Pons (tissue), 1 donor: Measurements from ENCODE around the gene DYNLT2B.
"Not testable (repeated sequence)": the region's sequence is repeated elsewhere in the genome, so short reads cannot be mapped to it uniquely, and the experiment has no call there.

Experiments
- DNase-seq: peaks from one replicate; pipeline ENCODE4 v3.0.0-alpha.2; 2016; ENCODE audit warnings: low spot score

DYNLT2B gene

DNA sequence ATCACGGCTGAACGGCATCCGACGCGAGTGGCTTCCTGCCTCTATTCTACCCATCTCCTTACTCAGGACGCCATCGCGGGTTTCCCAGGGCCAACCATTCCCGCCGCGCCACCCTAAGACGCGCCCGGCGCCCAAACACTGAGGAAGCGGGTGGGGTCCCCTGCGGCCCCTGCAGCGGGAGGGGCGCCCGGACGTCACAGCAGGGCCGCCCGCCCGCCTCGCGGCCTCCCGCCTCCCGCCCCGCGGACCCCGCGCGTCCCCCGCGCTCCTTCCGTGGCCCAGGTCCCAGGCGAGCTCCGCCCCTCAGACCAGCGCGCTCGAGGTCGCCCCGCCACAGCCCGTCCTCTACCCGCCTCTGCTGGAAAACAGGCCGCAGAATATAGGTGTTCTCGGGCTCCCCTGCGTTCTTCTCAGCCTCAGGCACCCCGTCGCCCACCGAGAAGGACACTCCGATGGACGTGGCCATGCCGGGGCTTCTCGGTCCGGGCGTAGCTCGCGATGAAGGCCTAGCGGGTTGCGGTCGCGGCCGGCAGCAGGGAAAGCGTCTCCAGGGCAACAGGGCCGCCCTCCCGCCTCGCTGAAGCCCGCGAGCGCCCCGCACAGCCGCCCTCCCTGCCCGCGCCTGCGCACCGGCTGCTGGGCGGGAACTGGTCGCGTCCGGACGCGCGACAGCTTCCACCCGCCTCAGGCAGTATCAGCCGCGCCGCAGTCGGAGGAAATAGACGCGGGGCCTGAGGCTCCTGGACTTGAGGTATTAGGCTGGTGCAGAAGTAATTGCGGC lies at the start of gene DYNLT2B:
DYNLT2B (minus strand) TSS at position 554 of the 781 bp plus-strand sequence; CDS start at position 466, 88 bp downstream.
- peak; percentile 82 for DNase-seq

DNA sequence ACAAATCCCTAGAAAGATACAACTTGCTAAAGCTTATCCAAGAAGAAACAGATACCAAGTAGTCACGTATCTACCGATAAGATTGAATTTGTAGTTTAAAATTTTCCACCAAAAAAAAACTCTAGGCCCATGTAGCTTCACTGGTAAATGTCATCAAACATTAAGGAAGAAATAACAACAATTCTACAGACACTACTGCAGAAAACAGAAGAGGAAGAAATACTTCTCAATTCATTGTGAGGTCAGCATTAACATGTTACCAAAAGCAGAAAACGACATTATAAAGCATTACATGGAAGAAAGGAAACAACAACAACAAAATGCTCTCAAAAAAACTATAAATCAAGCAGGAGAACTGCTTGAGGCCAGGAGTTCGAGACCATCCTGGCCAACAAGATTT lies 47.7 kb upstream of the DYNLT2B start:
- DNase-seq, result peak; percentile 4

DNA sequence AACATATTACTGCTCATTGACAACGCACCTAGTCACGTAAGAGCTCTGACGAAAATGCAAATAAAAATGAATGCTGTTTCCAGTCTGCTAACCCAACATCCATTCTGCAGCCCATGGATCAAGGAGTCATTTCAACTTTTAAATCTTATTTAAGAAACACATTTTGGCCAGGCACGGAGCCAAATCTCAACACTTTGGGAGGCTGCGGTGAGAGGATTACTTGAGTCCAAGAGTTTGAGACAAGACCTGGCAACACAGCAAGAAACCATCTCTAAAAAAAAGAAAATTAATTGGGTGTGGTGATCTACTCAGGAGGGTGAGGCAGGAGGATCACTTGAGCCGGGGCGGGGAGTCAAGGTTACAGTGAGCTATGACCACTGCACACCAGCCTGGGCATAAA lies 42.5 kb upstream of the DYNLT2B start:
- no peak for DNase-seq

DNA sequence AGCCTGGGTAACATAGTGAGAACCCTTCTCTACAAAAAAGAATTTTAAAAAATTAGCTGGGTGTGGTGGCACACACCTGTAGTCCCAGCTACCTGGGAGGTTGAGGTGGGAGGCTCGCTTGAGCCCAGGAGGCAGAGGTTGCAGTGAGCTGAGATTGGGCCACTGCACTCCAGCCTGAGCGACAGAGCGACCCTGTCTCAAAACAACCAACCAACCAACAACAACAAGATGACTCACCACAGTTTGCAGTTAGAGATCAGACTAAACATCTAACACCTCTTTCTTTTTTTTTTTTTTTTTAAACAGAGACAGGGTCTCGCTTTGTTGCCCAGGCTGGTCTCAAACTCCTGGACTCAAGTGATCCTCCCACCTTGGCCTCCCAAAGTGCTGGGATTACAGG lies 40.5 kb upstream of the DYNLT2B start:
- DNase-seq, result not testable (repeated sequence)

DNA sequence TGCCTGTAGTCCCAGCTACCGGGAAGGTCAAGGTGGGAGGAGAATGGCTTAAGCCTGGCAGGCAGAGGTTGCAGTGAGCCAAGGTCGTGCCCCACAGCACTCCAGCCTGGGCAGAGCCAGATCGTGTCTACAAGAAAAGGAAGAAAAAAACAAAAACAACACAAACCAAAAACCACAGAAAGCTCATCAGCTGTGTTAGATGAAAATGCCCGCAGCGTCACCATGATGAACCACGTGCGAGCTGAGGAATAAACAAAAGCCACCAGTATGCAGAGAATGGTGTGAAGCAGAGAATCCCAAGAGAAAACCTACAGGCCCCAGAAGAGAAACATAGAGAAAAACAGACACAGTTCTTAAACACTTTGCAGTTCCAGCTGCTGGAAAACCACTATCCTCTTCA lies 39.9 kb upstream of the DYNLT2B start:
- no peak for DNase-seq

DNA sequence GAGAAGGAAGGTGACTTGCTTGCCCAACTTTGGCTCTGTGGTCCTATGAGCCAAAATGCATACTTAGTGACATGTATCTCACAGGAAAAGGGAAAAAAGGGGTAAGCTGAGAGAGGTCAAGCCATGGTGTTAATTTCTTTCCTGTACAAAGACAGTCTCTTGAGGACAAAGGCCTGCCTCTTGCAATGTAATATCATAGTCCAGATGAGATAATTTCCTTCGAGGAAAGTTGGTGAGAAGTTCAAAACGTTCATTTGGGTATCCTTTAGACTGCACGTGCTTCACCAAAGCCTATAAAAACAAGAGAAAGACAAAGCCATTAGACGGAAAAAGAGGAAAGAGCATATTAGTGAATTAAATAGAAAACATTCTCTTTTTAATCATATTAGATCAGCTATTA lies 38.5 kb upstream of the DYNLT2B start:
- DNase-seq, result no peak

DNA sequence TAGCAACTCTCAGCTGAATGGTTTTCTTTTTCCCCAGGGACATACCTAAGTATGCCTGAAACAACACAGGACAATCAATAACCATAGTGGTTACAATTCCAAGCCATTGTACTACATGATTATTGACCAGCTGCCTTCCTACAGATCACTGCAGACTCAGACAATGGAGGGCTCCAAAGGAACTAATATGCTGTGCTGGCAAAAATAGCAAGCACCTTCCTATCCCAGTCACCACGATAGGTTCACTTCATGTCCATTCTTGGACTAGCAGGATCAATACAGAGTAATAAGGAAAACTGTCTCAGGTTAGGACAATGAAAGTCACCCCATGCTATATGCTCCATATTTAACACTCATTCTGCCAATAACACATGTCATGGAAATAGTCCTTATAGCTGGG lies 37.6 kb upstream of the DYNLT2B start:
- no peak for DNase-seq

DNA sequence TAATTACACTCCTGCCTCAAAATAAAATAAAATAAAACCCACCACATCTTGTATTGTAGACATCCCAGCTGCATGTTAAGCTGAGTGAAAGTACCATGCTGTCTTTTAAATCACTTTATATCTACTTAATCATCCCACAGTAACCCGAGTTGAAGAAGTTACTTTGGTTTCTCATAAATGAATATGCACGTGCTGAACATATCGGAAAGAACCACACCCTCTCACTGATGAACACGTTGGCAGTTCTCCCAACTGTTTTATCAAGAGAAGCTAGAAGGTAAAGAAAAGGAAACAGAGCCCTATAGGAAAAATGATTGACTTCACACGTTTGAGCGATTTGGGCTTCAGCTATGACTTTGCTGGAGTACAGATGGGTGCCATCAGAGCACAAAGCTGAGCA lies 36.1 kb upstream of the DYNLT2B start:
- no peak for DNase-seq

DNA sequence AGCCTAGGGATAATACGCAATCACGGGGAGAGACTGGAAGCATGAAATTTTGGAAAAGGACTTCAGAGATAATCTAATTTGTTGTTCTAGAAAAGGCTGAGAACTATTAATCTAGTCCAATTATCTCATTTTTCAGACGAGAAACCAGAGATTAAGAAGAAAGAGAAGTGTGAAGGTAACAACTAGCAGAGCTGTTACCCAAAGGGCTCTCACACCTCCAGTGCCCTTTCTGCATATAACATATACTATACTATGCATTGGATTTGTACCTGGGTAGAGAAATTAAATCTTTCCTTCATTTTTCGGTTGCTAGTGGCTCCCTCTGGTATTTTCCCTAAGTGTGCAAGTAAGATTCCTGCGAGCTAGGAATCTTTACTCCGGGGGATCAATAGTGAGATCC lies 33.5 kb upstream of the DYNLT2B start:
- DNase-seq, result no peak

DNA sequence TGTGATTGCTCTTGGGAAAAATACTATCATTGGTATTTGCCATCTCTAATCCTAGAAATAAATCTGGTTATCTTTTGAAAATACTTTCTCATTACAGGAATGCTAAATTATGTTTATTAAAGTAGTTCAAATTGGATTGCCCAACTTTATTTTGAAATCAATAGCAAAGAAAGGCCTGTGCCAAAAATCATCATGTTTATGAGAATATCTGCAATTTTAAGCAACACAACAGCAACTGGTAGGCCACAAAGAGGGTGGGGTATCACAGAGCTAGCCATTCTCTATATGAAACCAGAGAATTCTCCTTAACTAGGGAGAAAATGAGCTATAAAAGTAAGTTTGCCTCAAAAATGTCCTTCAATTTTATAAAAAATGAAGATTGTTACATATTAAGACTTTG lies 32.0 kb upstream of the DYNLT2B start:
- DNase-seq, result no peak

DNA sequence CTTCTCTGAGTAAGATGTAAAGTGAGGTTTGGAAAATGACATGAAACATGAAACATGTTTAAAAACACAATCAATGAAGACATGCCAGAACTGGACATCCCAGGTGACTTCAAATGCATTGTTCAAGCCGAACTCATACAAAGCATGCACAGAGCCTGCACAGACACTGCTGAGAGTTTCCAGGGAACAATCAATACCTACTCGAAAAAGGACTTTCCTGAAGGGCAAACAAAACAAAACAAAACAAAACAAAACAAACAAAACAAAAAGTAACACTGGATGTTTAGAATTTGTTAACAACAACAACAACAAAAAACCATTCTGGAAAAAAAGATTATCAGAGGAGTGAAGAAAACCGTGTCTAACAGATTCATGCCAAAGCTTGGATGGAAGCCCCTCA lies 30.7 kb upstream of the DYNLT2B start:
- DNase-seq, result no peak

DNA sequence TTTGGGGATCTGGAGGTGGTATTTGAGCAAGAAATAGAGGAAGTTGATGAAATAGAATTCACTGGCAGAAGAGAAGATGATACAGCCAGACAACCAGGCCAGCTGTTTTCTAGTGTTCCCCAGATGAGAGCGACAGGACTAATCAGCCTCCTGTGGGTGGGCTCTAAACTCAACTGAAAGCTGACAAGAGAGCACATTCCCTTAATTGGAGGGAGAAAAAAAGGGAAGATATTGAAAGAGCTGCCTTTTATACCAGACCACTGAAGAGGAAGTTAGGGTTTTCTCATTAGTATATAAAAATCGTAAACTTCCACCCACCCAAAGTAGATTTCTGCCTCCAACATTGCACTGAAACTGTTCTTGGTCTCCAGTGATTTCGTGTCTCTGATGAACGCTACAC lies 26.6 kb upstream of the DYNLT2B start:
- peak; percentile 48 for DNase-seq

DNA sequence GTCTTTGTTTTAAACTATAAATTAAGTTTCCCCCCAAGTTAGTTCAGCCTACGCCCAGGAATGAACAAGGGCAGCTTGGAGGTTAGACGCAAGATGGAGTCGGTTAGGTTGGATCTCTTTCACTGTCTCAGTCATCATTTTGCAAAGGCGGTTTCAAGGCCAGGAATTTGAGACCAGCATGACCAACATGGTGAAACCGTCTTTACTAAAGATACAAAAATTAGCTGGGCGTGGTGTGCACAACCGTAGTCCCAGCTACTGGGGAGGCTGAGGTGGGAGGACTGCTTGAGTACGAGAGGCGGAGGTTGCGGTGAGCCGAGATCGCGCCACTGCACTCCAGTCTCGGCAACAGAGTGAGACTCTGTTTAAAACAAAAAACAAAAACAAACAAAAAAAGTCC lies 25.9 kb upstream of the DYNLT2B start:
- DNase-seq, result not testable (repeated sequence)

DNA sequence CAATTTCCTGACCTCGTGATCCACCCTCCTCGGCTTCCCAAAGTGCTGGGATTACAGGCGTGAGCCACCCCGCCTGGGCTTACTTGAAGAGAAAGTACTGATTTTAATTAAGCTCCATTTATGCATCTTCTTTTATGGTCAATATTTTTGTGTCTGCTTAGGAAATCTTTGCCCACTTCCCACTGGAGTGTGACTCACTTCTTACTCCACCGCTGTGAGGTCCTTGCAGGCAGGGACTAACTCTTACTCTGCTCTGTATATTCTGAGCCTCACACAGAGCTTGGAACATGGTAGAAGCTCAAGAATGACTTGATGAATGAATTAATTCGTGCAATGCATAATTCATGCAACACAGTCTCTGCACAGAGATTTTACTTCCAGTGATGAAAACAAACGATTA lies 23.1 kb upstream of the DYNLT2B start:
- DNase-seq, result no peak

DNA sequence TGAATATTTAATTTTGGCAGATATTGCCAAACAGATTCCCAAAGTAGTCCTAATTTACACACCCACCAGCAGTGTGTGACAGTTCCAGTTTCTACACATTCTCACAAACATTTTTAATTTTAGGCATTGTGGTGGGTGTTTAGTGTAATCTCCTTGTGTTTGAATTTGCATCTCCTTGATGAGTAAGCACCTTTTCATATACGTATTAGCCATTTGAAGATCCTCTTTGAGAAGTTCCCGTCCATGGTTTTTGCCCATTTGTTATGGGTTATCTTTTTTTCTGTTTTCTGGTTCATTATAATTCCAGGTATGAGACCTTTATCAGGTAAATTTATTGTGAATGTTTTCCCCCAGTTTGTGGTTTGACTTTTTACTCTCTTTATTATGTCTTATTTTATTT lies 22.4 kb upstream of the DYNLT2B start:
- DNase-seq, result no peak

DNA sequence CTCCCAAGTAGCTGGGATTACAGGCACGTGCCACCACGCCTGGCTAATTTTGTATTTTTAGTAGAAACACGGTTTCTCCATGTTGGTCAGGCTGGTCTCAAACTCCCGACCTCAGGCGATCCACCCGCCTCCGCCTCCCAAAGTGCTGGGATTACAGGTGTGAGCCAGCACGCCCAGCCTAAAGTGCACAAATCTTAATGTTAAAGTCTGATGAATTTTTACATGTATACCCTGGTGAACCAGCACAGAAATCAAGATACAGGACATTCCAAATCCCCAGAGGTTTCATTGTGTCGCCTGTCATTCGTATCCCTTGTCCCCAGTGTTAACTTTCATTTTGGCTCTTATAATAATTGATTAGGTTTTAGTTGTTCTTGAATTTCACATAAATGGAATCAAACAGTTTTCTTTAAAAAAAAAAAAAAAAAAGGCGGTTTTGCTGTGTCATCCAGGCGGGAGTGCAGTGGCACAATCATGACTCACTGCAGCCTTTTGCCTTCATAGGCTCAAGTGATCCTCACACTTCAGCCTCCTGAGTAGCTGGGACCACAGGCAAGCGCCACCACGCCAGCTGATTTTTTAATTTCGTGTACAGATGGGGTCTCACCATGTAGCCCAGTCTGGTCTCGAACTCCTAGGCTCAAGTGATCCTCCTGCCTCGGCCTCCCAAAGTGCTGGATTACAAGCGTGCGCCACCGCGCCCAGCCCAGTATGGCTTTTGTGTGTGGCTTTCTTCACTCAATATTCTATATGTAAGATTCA lies 21.6 kb upstream of the DYNLT2B start:
- DNase-seq, result no peak

DNA sequence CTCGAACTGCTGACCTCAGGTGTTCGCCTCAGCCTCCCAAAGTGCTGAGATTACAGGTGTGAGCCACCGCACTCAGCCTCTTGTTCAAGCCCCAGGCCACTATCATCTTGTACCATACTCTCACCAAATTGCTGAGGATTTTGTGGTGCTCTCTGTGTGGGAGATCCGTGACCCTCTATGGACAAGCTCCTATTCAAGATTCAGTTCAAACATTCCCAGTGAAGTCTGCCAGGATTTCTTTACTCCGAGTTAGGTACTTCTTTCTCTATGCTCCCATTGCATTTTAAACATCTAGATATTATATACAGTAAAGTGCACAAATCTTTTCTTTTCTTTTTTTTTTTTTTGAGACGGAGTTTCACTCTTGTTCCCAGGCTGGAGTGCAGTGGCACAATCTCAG lies 21.0 kb upstream of the DYNLT2B start:
- DNase-seq, result no peak

DNA sequence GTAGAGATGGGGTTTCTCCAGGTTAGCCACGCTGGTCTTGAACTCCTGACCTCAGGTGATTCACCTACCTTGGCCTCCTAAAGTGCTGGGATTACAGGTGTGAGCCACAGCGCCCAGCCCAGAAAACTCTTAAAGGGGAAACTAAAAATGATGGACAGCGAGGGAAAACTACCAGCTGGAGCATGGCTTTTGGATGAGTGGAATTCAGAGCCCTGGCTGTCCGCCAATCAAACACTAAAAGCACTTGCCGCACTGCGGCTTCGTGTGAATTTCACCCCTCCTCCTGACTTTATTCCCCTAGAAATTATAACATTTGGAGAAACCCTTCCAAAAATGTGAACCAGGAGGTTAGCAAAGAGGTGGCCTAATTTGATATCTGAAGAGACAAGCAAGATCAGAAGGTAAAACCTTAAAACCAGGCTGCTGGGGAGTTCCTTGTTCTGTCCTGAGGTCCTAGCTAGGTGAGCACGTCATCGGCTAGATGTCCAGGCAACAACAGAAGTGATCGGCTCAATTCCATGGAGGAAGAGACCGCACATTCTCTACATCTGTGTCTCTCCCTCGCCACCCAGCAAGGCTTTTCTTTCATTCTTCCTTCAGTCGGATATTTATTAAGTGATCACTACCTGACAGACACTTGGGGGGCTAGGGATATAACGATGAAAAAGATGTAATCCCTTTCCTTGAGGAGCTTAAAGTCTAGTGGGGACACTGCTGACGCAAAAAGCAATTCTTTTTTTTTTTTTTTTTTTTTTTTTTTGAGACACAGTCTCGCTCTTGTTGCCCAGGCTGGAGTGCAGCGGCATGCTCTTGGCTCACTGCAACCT lies 18.5 kb upstream of the DYNLT2B start:
- DNase-seq, result no peak

DNA sequence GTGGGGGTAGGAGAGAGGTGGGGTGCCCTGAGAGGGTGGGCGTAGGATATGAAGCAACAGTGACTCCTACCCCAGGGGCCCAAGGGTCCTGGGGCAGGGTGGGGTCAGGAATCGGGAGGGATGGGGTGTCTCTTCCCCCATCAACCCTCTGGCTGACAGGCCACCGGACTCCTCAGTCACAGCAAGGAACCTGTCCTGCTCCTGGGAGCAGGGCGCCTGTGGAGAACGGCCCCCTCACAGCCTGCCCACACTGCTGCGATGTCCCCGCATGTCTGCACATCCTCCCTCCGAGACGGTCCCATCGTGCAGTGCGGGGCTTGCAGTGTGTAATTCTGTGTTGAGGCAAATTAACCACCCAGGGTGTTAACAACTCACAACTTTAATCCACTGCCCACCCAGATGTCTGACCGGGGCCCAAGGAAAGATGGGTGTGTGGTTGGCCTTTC lies 17.5 kb upstream of the DYNLT2B start:
- DNase-seq, result no peak

DNA sequence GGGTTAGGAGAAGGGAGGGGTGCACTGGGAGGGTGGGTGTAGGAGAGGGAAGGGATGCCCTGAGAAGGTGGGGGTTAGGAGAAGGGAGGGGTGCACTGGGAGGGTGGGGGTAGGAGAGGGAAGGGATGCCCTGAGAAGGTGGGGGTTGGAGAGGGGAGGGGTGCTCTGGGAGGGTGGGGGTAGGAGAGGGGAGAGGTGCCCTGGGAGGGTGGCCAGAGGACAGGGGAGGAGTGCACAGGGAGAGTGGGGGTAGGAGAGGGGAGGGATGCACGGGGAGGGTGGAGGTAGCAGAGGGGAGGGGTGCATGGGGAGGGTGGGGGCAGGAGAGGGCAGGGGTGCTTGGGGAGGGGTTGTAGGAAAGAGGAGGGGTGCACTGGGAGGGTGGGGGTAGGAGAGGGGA lies 16.9 kb upstream of the DYNLT2B start:
- DNase-seq, result no peak

DNA sequence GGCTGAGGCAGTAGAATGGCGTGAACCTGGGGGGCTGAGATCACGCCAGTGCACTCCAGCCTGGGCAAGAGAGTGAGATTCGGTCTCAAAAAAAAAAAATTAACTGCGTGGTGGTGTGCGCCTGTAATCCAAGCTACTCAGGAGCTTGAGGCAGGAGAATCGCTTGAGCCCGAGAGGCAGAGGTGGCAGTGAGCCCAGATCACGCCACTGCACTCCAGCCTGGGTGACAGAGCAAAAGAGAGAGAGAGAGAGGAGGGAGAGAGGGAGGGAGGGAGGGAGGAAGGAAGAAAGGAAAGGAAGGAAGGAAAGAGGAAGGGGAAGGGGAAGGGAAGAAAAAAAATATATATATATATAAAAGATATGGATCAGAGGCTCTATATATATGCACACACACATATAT lies 14.1 kb upstream of the DYNLT2B start:
- no peak for DNase-seq

DNA sequence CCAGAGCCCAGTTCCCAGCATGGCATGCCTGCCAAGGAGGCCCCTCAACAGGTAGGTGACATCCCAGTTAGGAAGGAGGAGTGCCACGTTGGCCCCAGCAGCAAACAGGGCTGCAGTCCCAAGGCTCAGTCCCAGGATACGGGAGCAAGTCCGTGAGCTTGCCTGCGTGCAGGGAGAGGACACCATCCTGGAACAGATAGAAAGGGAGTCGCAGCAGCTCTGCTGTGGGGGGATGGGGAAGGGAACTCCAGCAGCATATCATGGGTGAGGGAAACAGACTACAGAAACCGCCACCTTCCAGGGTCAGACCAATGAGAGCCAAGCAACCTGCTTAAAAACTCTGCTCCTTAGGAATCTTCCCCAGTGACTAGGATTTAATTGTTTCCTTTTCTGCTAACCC lies 9.4 kb upstream of the DYNLT2B start:
- DNase-seq, result no peak

DNA sequence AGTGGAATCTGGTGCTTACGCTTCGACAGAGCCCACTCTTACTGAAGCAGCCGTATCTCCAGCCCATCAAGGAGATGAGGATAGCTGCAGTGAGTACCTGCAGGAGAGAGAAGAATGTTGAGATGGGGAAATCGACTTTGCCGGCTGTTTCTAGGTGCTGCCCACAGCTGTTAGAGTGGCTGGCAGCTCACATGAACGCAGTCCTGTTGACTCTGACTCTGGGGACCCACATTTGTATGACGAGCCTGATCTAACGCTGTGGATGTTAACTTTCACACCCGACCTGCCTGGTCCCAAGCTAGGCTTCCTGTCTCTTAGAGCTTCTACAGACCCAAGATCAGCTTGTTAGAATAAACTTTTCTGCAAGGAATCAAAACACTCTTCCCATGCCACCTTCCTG lies 8.9 kb upstream of the DYNLT2B start:
- DNase-seq, result no peak
